GM13977 (cell line): Measurements from ENCODE around the gene SRRM5.

Experiments used
- DNase-seq: peaks from one replicate; pipeline ENCODE4 v3.0.0; 2012; ENCODE audit warnings: low spot score
- in situ Hi-C: fragments of 300-500 bp; cut with MboI; formaldehyde crosslinking; loops from one replicate; pipeline ENCODE4 v1.12.0; 2022; ENCODE audit warnings: low sequenced_read_pairs, low pct_unique_long_range_greater_than_20kb, mixed read lengths, inconsistent platforms; ENCODE audit not compliant: unreplicated experiment
- TF ChIP-seq, protein P1 (sequence below): IDR thresholded peaks from 2 replicates; pipeline ENCODE4 v1.5.1; 2012; ENCODE audit warnings: mild to moderate bottlenecking, control low read depth; ENCODE audit not compliant: insufficient read depth; ENCODE audit errors: extremely low read depth, missing control alignments

SRRM5 gene

DNA sequence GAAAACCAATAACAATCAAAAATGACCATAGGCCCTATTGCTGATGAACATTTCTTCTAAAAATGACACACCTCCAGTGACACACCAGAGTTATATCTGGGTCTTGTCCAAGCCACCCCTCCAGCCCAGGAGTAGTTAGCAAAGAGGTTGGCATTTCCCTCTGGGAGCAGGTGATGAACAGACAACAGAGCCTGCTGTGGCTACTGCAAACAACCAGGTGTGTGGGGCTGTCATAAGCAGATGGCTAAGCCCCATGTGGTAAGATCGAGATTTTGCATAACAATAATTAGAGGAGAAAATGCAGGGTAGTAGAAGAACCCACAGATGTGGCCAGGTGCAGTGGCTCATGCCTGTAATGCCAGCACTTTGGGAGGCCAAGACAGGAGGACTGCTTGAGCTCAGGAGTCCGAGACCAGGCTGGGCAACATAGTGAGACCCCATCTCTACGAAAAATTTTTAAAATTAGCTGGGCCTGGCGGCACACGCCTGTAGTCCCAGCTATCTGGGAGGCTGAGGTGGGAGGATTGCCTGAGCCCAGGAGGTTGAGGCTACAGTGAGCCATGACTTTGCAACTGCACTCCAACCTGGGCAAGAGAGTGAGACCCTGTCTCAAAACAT lies 41.6 kb upstream of the SRRM5 start:
- TF ChIP-seq, protein P1, sequence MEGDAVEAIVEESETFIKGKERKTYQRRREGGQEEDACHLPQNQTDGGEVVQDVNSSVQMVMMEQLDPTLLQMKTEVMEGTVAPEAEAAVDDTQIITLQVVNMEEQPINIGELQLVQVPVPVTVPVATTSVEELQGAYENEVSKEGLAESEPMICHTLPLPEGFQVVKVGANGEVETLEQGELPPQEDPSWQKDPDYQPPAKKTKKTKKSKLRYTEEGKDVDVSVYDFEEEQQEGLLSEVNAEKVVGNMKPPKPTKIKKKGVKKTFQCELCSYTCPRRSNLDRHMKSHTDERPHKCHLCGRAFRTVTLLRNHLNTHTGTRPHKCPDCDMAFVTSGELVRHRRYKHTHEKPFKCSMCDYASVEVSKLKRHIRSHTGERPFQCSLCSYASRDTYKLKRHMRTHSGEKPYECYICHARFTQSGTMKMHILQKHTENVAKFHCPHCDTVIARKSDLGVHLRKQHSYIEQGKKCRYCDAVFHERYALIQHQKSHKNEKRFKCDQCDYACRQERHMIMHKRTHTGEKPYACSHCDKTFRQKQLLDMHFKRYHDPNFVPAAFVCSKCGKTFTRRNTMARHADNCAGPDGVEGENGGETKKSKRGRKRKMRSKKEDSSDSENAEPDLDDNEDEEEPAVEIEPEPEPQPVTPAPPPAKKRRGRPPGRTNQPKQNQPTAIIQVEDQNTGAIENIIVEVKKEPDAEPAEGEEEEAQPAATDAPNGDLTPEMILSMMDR, result no peak
- in situ Hi-C loops, result no loop called here
- DNase-seq, result no peak

DNA sequence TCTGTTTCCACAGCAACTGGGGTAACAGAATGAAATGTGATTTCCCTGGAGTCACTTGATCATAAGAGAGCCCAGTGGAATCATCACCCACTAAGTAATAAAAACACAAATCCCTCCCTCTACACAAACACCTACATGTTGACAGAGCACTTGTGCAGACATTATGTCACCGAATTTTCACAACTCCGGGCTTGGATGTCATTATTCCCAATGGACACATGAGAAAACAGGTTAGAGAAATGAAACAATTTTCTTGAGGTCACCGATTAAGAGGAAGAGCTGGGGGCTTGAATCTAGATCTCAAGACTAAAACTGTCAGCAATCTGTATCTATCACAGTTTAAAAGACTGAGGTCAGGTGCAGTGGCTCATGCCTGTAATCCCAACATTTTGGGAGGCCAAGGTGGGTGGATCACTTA lies 39.7 kb upstream of the SRRM5 start:
- in situ Hi-C loops, result no loop called here
- DNase-seq, result no peak
- TF ChIP-seq, protein P1, result no peak

DNA sequence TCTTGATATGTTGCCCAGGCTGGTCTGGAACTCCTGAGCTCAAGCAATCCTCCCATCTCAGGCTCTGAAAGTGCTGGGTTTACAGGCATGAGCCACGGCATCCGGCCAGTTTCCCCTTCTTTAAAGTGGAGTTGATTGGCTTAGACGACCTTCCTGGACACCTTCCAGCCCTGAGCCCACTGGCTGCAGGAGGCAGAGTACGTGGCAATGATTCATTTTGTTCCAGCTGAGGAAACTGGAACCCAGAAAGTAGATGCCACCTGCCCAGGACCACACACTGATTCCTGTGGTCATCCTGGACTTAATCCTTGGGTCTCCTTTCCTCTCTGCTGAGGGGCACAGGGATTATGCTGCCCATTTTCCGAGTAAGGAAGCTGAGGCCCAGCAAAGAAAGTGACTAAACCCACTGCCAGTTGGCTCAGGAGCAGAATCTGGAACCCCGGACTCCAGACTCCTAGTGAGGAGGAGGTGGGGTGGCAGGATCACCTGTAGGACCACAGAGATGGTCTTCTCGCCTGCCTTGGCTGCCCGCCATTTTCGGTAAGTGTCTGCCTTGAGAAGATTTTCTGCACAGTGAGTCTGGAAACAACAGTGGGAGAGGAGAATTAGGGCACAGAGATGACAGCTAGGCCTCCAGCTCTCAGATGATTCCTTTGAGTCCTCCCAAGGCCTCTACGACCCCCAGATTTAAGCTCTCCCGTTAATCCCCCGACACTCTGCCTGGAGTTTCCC lies 37.3 kb upstream of the SRRM5 start:
- no peak for DNase-seq
- in situ Hi-C loops, result no loop called here
- TF ChIP-seq, protein P1, result no peak

DNA sequence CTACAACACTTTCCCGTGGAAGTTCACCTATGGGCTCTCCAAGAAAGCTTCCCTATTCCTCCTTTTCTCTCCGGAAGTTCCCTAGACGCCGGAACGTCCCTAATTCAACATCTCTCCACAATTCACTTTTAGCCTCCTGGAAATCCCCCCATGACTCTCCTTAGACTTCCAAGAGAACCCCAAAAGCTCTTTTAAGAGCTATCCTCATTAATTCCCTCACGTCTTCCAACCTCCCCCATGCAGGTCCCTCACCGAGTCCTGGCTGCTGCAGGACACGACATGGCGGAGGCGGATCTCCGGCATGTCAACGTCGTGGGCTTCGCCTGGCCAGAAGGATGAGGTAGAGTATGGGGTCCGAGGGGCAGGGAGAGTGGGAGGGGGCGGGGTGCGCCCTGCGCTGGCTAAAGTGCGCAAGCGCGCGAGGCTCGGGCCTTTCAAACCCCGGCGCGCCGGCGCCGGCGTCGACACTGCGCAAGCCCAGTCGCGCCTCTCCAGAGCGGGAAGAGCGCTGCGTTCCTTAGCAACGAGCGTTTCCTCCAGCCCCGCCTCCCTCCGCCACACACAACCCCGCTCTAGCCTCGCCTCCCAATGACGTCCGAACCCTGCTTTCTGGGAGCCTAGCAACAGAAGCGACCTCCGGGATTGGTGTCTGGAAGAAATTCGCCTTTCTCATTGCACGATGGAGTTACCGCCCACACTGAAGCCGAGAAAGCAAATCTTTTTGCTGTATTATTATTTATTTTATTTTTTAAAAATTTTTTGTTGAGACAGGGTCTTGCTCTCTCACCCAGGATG lies 36.5 kb upstream of the SRRM5 start, which contains the start of the genes PINLYP and XRCC1:
PINLYP (plus strand) TSS at position 646 of the 795 bp plus-strand sequence. CDS start 1,391 bp downstream, outside the sequence.
XRCC1 (minus strand) TSS at position 372 of the 795 bp plus-strand sequence; CDS start at position 303, 69 bp downstream.
- in situ Hi-C loops, result no loop called here
- TF ChIP-seq, protein P1, result no peak
- peak; percentile 98 for DNase-seq

DNA sequence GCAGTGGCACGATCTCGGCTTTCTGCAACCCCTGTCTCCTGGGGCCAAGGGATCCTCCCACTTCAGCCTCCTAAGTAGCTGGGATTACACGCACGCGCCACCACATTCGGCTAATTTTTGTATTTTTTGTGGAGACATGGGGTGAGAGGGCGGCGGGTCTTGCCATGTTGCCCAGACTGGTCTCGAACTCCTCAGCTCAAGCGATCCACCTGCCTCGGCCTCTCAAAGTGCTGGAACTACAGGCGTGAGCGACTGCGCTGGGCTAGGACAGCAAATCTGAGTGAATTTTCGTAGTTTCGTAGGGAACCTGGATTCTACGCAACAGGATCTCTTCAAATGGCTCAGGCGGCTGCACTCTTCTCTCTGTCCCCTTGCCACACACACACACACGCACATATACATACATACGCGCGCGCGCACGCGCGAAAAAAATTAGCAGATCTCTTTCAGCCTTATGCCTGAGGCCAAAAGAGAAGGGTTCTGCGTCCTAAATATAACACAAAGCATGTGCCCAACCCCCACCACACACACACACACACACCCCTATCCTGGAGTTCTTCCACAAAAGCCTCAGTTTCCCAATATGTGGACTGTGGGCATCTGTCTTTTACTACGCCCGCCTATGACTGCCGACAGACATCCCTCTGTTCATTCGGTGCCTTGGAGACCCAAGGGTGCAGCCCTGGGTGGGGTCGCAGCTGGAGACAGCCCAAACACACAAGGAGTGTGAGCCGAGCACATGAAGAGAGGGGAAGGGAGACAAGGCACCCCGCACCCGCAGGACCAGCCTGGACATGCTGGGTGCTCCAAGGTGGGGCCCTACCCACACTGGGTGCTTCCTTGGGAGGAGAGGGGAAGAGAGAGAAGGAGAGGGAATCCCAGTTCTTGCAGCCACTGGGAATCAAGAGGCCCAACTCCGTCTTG lies 35.7 kb upstream of the SRRM5 start:
- TF ChIP-seq, protein P1, result no peak
- in situ Hi-C loops, result no loop called here
- no peak for DNase-seq

DNA sequence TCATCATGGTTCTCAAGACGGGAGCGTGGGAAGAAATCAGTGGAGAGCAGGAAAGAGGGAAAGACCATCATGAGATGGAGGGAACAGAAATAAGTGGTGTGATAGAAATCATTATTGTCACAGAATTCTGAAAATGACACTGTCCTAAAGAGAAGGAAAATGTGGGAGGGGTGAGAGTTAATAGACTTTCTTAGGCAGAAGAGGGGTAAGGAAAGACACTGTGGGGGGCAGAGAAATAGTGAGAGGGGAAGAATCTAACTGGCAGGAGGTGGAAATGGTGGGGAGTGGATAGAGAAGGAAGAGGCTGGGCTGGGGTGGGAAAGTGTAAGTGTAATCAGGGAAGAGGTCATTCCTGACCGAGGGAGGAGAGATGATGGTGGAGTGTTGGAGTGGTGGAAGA lies 33.1 kb upstream of the SRRM5 start:
- in situ Hi-C loops, result no loop called here
- TF ChIP-seq, protein P1, result no peak
- DNase-seq, result no peak
